WERI-Rb-1 (cell line): ENCODE measurements around the gene AK6.
A peak's percentile ranks its signal among the peaks of the same experiment; 100 is the strongest.

ENCODE experiments used
- DNase-seq: peaks from one replicate; pipeline ENCODE4 v3.0.0-alpha.2; 2020
- H3K27ac ChIP-seq: fragments of 250-450 bp; sonication (Bioruptor Pico); 2 replicates; pipeline ENCODE4 v1.5.1; 2020; ENCODE audit warnings: mild to moderate bottlenecking, moderate library complexity
- H3K27me3 ChIP-seq: fragments of 250-450 bp; sonication (Bioruptor Pico); 2 replicates; pipeline ENCODE4 v1.5.1; 2021; ENCODE audit warnings: mild to moderate bottlenecking, low read depth, moderate library complexity; ENCODE audit not compliant: insufficient read depth, severe bottlenecking
- H3K36me3 ChIP-seq: fragments of 250-450 bp; sonication (Bioruptor Pico); 2 replicates; pipeline ENCODE4 v1.5.1; 2020; ENCODE audit warnings: mild to moderate bottlenecking, moderate library complexity
- H3K4me3 ChIP-seq: 2 replicates; pipeline ENCODE4 v1.5.1; 2011; ENCODE audit warnings: low read depth, mild to moderate bottlenecking, control low read depth, low read length
- H3K9me3 ChIP-seq: fragments of 250-450 bp; sonication (Bioruptor Pico); 2 replicates; pipeline ENCODE4 v1.5.1; 2021; ENCODE audit warnings: mild to moderate bottlenecking, moderate library complexity; ENCODE audit not compliant: severe bottlenecking
- TF ChIP-seq, protein P1 (sequence below): IDR thresholded peaks from 2 replicates; pipeline ENCODE4 v1.5.1; 2011; ENCODE audit warnings: low read depth, mild to moderate bottlenecking, control low read depth, inconsistent platforms, low read length

AK6 gene

GRCh38 chr5:69369340-69370121 is at the start of gene AK6, which contains the start of the genes RAD17 and TAF9:
TSS of gene AK6 (minus strand) at chr5:69369520. CDS start at chr5:69369490, 30 bp downstream.
TSS of gene RAD17 (plus strand) at chr5:69369818. CDS start at chr5:69372209, 2,391 bp downstream.
TSS of gene TAF9 (minus strand) at chr5:69369520. CDS start at chr5:69365737, 3,783 bp downstream.
- Histone ChIP-seq H3K4me3 (peak within 1 kb of the TSS; percentile 91), H3K36me3 (peaks cover 30% of the 10 kb centered on the region), H3K27ac (peak within 1 kb of the TSS; percentile 100), H3K27me3 (no peaks in the 10 kb centered on the region), H3K9me3 (no peaks in the 10 kb centered on the region)
- peak; percentile 95 for DNase-seq
- TF ChIP-seq, protein P1, sequence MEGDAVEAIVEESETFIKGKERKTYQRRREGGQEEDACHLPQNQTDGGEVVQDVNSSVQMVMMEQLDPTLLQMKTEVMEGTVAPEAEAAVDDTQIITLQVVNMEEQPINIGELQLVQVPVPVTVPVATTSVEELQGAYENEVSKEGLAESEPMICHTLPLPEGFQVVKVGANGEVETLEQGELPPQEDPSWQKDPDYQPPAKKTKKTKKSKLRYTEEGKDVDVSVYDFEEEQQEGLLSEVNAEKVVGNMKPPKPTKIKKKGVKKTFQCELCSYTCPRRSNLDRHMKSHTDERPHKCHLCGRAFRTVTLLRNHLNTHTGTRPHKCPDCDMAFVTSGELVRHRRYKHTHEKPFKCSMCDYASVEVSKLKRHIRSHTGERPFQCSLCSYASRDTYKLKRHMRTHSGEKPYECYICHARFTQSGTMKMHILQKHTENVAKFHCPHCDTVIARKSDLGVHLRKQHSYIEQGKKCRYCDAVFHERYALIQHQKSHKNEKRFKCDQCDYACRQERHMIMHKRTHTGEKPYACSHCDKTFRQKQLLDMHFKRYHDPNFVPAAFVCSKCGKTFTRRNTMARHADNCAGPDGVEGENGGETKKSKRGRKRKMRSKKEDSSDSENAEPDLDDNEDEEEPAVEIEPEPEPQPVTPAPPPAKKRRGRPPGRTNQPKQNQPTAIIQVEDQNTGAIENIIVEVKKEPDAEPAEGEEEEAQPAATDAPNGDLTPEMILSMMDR: no peak

- TF ChIP-seq, protein P1: no peak
- Histone ChIP-seq H3K27ac (no peak overlapping the region), H3K4me3 (no peak overlapping the region), H3K9me3 (peaks cover 2% of the 10 kb centered on the region), H3K27me3 (no peaks in the 10 kb centered on the region), H3K36me3 (peaks cover 8% of the 10 kb centered on the region)
- no peak for DNase-seq
Measured at GRCh38 chr5:69418554-69418953, 49.2 kb upstream of the AK6 start.

DNA sequence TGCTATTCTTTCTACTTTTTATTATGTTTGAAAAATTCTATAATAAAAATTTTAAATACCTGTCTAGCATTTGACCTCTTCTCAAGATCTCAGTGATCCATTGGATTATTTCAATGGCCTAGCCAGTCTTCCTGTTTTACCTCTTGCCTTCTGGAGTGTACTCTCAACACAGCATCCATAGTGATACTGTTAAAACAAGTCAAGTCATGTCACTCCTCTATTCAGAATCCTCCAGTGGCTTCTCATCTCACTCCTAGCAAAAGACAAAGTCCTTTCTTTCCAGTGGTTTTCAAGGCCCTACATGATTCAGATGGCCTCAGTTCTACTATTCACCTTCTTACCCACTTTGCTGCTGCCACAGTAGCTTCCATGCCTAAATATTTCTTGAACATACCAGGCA is 47.4 kb upstream of the AK6 start:
- Histone ChIP-seq H3K27ac (no peak overlapping the region), H3K27me3 (no peaks in the 10 kb centered on the region), H3K4me3 (no peak overlapping the region), H3K9me3 (peaks cover 2% of the 10 kb centered on the region), H3K36me3 (peaks cover 8% of the 10 kb centered on the region)
- TF ChIP-seq, protein P1: no peak
- no peak for DNase-seq

- peak; percentile 24 for DNase-seq
- peak overlapping the region; percentile 71 for H3K4me3 ChIP-seq
Measured at GRCh38 chr5:69416180-69416579, 46.9 kb upstream of the AK6 start.

DNA sequence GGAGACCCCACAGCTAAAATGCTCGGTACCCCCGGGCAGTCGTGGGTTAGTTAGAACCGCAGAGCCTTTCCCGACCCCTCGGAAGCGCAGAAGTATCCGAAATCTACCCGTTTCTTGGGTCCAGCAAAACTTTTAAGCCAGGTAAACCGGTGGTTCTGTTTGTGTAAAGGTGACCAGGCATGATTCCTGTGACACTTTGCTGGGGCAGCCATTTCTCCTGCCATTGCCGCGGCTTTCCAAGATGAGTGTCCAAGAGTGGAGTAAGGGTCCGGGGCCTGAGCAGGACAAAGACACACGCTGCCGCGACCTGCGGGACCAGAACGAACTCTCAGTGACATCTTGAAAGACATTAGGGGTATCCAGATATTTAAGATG is 46.3 kb upstream of the AK6 start:
- peaks cover 2% of the 10 kb centered on the region for H3K9me3 ChIP-seq
- peak overlapping the region; percentile 69 for H3K27ac ChIP-seq
- TF ChIP-seq, protein P1: no peak
- DNase-seq: peak; percentile 38
- H3K4me3 ChIP-seq: peak overlapping the region; percentile 71
- no peaks in the 10 kb centered on the region for H3K27me3 ChIP-seq
- H3K36me3 ChIP-seq: peaks cover 11% of the 10 kb centered on the region

More at GRCh38 chr5:69416180-69416579, 46.9 kb upstream of the AK6 start:
- H3K36me3 ChIP-seq: peaks cover 11% of the 10 kb centered on the region
- H3K27ac ChIP-seq: peak overlapping the region; percentile 69
- H3K9me3 ChIP-seq: peaks cover 2% of the 10 kb centered on the region
- H3K27me3 ChIP-seq: no peaks in the 10 kb centered on the region
- TF ChIP-seq, protein P1: no peak
